ENCODE data around the gene GPATCH8. TPM values are rescaled to one million over a fixed set of nuclear protein-coding genes. Genes with fewer than 3 reads are reported as not detected.

Gene GPATCH8
- total and polyA plus RNA-seq, 9 of the 15 experiments (the other 6 are each of a cell fraction or from before 2014, with no cell fraction given): 10.6 to 29.6 (median 13.2) TPM

- TF ChIP-seq RAD21 (CRISPR knock-in tag; conservative IDR thresholded peaks at IDR 0.05 in 1 of 2, IDR thresholded peaks at IDR 0.05 in 1 of 2) (peak in 1 of 2 experiments; percentile 19; a peak in 1 of 4 replicates), BCOR (IDR thresholded peaks at IDR 0.05) (peak; percentile 75; the same call in 1 of the 2 replicates), CTCF (IDR thresholded peaks at IDR 0.05 in 2 of 3, conservative IDR thresholded peaks at IDR 0.05 in 1 of 3; ENCODE audit: insufficient read depth in 2 of 3, low read depth in 1 of 3, low read length in 3 of 3) (peak; percentile 66 to 86 (median 71)), TEAD4 (IDR thresholded peaks at IDR 0.05; ENCODE audit: low read length) (0 out of 2 replicates have a peak, but pooled peaks have one; percentile 11), TEAD4 (CRISPR knock-in tag; IDR thresholded peaks at IDR 0.05; ENCODE audit: borderline replicate concordance) (no peak)
These were observed 127.1 kb downstream of the GPATCH8 start (continued) for GRCh38 chr17:44376124-44376523.

DNA sequence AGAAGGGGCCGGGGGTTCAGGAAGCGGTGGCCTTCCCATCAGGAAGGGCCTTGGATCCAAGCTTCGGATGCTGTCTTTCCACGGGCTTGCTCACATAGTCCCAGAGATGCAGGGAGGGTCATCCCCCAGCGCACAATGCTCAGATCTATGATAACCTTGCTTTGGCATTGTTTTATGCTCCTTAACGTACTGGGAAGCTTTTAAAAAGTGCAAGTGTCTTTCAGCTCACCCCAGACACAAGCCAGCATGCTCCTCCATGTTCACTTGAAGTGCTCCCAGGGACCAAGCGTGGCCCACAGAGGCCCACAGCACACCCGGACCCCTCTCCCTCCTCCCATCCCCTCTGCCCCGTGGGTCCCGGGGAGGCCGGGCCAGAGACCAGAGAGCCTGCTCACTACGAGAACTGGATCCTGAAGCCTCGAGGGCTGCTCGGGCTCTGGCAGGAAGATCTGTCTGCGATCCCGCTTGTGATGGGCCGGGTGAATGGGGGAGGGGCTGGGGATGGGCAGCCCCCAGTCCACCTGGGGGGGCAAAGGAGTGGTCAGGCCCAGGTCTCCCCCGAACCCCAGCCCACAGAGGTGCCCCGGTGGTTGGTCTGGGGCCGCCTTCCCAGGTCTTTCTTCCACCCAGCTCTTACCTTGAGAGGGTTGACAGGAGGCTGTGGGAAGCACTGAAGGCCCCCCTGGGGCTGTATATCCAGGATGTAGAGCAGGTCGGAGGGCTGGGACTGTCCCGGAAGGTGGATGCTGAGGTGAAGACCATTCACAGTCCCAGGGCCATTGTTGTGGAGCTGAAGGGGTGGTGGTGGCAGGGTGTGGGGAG, 127.8 kb downstream of the GPATCH8 start:
- POLR2A ChIA-PET: interaction anchor here (0.6 to 1.3 kb wide), 5 partner anchors 10 to 171 kb away, joined by 3 to 6 read pairs (median 3); partner anchors contain the start of gene ITGA2B
- in situ Hi-C loops (cut with MboI): no loop called here

More for the DNA sequence above, 127.8 kb downstream of the GPATCH8 start:
- Histone ChIP-seq H3K36me3 (ENCODE audit: control insufficient read depth, insufficient read depth, low read length) (no peaks in the 10 kb centered on the region), H3K4me1 (replicated peaks in 1 of 2; ENCODE audit: control insufficient read depth in 2 of 2, insufficient read depth in 2 of 2, low read length in 2 of 2) (peaks cover 8 to 31% of the 10 kb centered on the region in 2 experiments; a peak in 4 of 5 replicates), H3K27me3 (ENCODE audit: control insufficient read depth in 2 of 2, insufficient read depth in 2 of 2, low read length in 2 of 2) (no peaks in the 10 kb centered on the region; a peak in 1 of 5 replicates), H3K79me2 (ENCODE audit: control insufficient read depth, insufficient read depth, low read length) (no peaks in the 10 kb centered on the region), H3K9ac (ENCODE audit: insufficient read depth in 1 of 2, low read depth in 2 of 2, low read length in 2 of 2) (0 out of 4 replicates have a peak overlapping the region, but pooled peaks of 1 of the 2 experiments have one; percentile 21), H3K9me1 (ENCODE audit: control insufficient read depth, insufficient read depth, low read length) (no peaks in the 10 kb centered on the region), H2AFZ (ENCODE audit: low read depth, low read length) (no peak overlapping the region), H3K9me3 (replicated peaks; ENCODE audit: control insufficient read depth, insufficient read depth, low read depth, low read length) (no peaks in the 10 kb centered on the region), H4K20me1 (replicated peaks; ENCODE audit: control insufficient read depth, insufficient read depth, low read length) (no peaks in the 10 kb centered on the region), H3K4me2 (ENCODE audit: insufficient read depth, low read length) (no peak overlapping the region), H3K27ac (ENCODE audit: extremely low read depth, low read depth, low read length) (no peak overlapping the region), H3K4me3 (no peak overlapping the region)
- ATAC-seq (peak; percentile 20), FAIRE-seq (no peak), DNase-seq (ENCODE audit: extremely low read depth in 1 of 4, low spot score in 3 of 4) (no peak)
- intact Hi-C loops (cut with micrococcal nuclease): no loop called here
- 33% methylated on average over 19 of the region's 22 CpGs for WGBS (ENCODE audit: insufficient coverage, low coverage, missing lambda C conversion rate)
- 0 out of 2 replicates have a peak, but pooled peaks have one; percentile 7 for TF ChIP-seq TAF15 (IDR thresholded peaks at IDR 0.05; ENCODE audit: low read depth, low read length)
- TF ChIP-seq ZC3H11A (IDR thresholded peaks at IDR 0.05; ENCODE audit: low read depth, low read length): no peak
- CTCF ChIA-PET (ENCODE audit: low intra/inter-chr PET ratio): no interaction called here
- BruUV-seq (replicated peaks): no TSS peak

Measured in K562 (cell line).